Measurements from ENCODE around the gene FICD.

Gene FICD

DNA sequence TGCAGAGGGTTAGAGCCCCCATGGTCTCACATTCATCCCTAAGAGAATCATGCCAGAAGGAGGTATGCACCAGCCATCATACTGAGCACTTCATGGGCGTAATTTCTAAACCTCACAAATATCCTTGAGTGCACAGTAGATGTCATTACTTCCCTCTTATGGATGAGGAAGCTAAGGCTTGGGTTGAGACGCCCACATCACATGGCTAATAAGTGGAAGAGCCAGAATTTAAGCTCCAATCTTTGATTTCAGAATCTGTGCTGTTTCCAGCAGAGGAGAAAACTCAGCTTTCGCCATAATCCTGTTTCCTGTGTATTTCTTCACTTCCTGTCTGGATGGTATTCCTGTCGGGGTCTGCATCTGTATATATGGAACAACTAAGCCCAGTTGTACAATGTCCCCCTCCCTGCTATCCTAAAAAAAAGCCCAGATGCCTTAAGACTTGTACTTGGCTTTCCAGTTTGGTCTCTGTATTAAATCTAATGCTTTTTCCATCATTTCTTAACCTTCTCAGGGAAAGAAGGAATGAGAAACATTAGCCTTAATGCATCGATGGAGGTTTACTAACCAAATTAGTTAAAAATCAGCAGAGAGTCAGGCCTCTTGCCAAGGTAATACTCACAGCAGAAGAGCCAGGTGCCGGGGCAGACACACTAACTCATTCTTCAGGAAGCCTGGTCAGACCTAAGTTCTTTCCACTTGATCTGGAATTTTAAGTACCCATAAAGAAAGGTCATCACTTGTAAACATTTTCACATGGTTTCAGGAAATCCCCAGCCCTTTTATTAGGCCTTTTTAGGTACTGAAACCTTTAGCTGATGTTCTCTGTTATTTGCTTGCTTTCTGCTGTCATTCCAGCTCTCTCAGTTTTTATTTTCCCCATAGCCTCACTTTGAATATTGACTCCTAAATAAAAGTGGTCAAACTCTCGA, 52.6 kb downstream of the FICD start:
- DNase-seq: no peak

DNA sequence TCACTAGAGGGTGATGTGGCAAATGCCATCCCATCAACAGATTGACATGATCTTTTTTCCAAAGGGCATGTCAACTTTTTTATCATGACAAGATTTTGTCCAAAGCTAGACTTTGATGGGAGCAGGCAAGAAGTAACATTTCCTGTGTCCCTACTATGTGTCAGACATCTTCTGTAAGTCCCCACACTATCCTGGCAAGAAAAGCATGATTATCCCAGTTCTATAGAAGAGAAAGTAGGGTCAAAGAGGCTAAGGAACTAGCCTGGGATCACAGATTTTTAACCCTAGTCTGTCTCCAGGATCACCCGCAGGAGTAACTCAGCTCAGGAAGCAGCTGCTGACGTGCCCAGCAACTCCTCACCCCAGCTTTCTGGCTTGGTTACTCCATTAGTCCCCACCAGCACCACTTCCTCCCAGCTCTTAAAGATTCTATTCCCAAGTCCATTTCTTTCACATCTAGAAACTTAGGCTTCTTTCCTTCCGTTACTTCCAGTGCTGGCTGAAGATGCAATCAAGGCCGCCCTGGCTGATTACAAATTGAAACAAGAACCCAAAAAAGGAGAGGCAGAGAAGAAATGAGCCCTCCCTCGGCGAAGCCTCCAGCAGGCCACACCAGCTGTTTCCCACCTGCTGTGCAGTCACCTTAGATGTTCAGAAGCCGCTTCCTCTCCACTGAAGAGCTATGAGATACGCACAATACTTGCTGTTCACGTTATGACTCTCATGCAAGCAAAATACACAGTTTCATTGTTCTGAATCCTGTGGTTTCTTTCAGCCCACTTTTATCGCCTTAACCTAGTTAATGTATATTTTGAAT, 53.5 kb downstream of the FICD start:
- no peak for DNase-seq
